K562 (cell line): ENCODE results near the gene HNRNPK. TPM values are rescaled to one million over a fixed set of nuclear protein-coding genes. Genes with fewer than 3 reads are reported as not detected.

ENCODE experiments used
- ARHGAP35 ChIP-seq: fragments of 450-650 bp; IDR thresholded peaks from 2 replicates; pipeline ENCODE4 v1.6.1; 2018; ENCODE audit not compliant: partially characterized antibody
- FOS ChIP-seq: IDR thresholded peaks from 3 replicates; pipeline ENCODE4 v1.6.1; 2011; ENCODE audit not compliant: insufficient read length; ENCODE audit errors: extremely low read depth
- FOXA3 ChIP-seq, 2 experiments: fragments of 450-650 bp in 1 of 2; sonication (generic) in 1 of 2; formaldehyde crosslinking; IDR thresholded peaks in 1 of 2; conservative IDR thresholded peaks in 1 of 2; 2 replicates each; pipeline versions ENCODE4 v1.4.0 to v1.8.0; 2020 to 2022; ENCODE audit warnings: mild to moderate bottlenecking in 2 of 2, missing genetic modification reagents in 1 of 2
- KDM2B ChIP-seq: fragments of 250-450 bp; sonication (Bioruptor Pico); IDR thresholded peaks from 2 replicates; pipeline ENCODE4 v1.8.0; 2021; ENCODE audit warnings: mild to moderate bottlenecking, moderate library complexity
- NFRKB ChIP-seq: fragments of 450-650 bp; IDR thresholded peaks from 2 replicates; pipeline ENCODE4 v1.6.1; 2016; ENCODE audit warnings: low read depth
- ZNF77 ChIP-seq: fragments of 250-450 bp; sonication (Bioruptor Pico); IDR thresholded peaks from 2 replicates; pipeline ENCODE4 v1.5.0; 2020
- polyA plus RNA-seq, 8 experiments: library from polyadenylated mRNA; depleted of rRNA in 4 of 8; stranded (reverse) in 5 of 8; unstranded in 3 of 8; fragments of >200 nt; fragmentation: Nextera tagmentation in 2 of 8; fragmentation: Illumina TruSeq in 1 of 8; extraction: Ambion mirVana in 2 of 8; extraction: Trizol in 1 of 8; gene quantifications; 2 replicates each; pipeline versions ENCODE4 v1.2.1 to v1.2.3, GENCODE V29; 2011 to 2014; ENCODE audit warnings: inconsistent platforms in 1 of 8, missing spikeins in 1 of 8
- total RNA-seq, 7 experiments: library from RNA; depleted of rRNA in 6 of 7; stranded (reverse); fragments of >200 nt in 6 of 7; fragmentation: Illumina TruSeq in 2 of 7; extraction: Trizol in 2 of 7; gene quantifications; 2 replicates each; pipeline versions ENCODE4 v1.2.1 to v1.2.3, GENCODE V29; 2011 to 2021; ENCODE audit warnings: low replicate concordance in 1 of 7
- TF ChIP-seq, protein P1 (sequence below), 2 experiments: fragments of 450-650 bp in 1 of 2; sonication (generic) in 1 of 2; formaldehyde crosslinking in 1 of 2; IDR thresholded peaks; 2 replicates each; pipeline versions ENCODE4 v1.7.1 to v1.9.0; 2016 to 2022; ENCODE audit warnings: inconsistent platforms in 1 of 2, mild to moderate bottlenecking in 1 of 2, missing genetic modification reagents in 1 of 2
- TF ChIP-seq, protein P2 (sequence below): sonication (generic); formaldehyde crosslinking; IDR thresholded peaks from 2 replicates; pipeline ENCODE4 v1.9.0; 2022; ENCODE audit warnings: mild to moderate bottlenecking, missing genetic modification reagents

Gene HNRNPK
- total and polyA plus RNA-seq, 9 of the 15 experiments (the other 6 are each of a cell fraction or from before 2014, with no cell fraction given) = 224 to 883 (median 618) TPM

DNA sequence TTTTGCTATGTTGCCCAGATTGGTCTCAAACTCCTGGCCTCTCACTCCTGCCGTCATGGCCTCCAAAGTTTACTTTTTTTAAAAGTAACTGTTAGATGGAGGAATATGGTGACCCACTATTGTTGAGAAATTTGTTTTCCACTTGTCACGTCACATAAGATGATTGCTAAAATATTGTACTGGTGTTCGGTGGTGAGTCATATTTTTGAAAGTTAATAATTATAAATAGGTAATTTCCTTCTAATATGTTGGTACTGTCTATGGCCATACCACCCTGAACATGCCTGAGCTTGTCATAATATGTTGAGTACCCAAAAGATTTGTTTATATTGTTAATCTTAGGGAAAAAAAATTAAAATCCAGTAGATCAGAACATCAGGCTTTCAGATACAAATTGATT, 23.2 kb upstream of the HNRNPK start (continued):
- TF ChIP-seq, protein P1, sequence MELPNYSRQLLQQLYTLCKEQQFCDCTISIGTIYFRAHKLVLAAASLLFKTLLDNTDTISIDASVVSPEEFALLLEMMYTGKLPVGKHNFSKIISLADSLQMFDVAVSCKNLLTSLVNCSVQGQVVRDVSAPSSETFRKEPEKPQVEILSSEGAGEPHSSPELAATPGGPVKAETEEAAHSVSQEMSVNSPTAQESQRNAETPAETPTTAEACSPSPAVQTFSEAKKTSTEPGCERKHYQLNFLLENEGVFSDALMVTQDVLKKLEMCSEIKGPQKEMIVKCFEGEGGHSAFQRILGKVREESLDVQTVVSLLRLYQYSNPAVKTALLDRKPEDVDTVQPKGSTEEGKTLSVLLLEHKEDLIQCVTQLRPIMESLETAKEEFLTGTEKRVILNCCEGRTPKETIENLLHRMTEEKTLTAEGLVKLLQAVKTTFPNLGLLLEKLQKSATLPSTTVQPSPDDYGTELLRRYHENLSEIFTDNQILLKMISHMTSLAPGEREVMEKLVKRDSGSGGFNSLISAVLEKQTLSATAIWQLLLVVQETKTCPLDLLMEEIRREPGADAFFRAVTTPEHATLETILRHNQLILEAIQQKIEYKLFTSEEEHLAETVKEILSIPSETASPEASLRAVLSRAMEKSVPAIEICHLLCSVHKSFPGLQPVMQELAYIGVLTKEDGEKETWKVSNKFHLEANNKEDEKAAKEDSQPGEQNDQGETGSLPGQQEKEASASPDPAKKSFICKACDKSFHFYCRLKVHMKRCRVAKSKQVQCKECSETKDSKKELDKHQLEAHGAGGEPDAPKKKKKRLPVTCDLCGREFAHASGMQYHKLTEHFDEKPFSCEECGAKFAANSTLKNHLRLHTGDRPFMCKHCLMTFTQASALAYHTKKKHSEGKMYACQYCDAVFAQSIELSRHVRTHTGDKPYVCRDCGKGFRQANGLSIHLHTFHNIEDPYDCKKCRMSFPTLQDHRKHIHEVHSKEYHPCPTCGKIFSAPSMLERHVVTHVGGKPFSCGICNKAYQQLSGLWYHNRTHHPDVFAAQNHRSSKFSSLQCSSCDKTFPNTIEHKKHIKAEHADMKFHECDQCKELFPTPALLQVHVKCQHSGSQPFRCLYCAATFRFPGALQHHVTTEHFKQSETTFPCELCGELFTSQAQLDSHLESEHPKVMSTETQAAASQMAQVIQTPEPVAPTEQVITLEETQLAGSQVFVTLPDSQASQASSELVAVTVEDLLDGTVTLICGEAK (IDR thresholded peaks at IDR 0.05) = no peak
- TF ChIP-seq, protein P1 (CRISPR knock-in tag; IDR thresholded peaks at IDR 0.05) = no peak
- TF ChIP-seq ZNF77 (CRISPR knock-in tag) (no peak), FOXA3 (CRISPR knock-in tag; conservative IDR thresholded peaks at IDR 0.05 in 1 of 2, IDR thresholded peaks at IDR 0.05 in 1 of 2) (no peak), KDM2B (CRISPR knock-in tag) (no peak), ARHGAP35 (no peak), NFRKB (no peak), FOS (no peak)
- TF ChIP-seq, protein P2, sequence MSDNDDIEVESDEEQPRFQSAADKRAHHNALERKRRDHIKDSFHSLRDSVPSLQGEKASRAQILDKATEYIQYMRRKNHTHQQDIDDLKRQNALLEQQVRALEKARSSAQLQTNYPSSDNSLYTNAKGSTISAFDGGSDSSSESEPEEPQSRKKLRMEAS = no peak
- TF ChIP-seq, all 486 proteins: peak for 0
